ENCODE results near the gene IKZF3.
"Not testable (repeated sequence)": the region's sequence is repeated elsewhere in the genome, so short reads cannot be mapped to it uniquely, and the experiment has no call there.

The IKZF3 gene

DNA sequence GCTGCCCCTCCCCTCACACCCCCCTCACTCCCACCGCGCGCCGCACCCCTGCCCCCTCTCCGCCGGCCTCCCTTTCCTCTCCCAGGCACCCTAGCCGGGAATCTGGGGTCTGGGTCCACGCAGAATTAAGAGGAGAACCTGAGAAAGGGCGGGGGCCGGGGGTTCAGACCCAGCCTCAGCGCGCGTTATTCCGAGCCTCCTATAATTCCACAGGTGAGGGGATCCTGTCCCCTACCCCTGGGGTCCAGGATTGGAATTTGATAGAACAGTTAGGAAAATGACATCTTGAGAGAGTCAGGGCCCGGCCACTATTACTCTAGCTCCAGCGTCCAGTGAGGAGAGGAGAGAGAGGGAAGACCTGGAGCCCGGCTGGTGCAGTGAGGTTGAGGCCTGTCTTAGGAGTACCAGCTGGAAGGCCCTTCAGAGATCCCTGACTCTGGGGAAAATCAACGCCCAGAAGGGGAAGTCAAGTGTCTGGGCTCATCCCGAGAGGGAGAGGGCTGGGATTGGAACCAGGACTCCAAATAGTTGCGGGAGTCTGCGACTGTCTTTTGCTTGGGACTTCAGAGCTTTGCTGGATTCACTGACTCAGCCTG lies 109.1 kb downstream of the IKZF3 start:
- DNase-seq (ENCODE audit: low spot score): no peak

DNA sequence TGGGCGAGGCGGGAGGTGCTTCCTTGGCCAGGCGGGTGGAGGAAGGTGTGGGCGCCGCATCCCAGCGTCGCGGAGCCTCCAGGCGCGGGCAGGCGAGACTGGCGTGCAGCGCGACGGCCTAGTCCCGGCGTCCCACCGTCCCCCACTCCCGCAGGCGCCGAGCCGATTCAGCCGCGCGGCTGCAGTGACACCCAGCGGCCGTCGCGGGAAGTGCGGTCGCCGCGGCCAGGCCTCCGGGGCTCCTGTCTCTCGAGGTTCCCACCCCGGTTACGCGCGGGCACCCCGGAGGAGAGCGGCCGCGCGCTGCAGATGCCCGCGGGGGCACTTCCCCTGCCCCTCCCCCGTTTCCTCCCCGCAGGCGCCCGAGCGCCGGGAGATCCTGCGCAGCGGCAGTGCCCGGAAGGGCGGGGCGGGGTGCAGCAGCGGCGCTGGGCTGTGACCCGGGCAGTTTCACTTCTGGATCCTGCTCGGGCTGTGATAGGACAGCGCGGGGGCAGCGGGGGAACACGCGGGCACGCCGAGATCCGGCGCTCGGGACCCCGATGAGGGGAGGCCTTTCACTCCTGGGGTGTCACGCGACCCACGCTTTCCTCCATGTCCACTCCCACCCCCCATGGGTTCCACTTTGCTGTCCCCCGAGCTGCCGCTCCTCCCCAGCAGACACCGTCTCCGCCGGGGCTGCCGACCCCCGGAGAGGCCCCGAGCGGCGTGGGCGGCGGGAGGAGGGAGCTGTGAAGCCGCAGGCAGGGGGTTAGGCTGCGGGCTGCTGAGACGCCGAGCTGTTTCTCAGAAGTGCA lies 109.8 kb downstream of the IKZF3 start:
- peak; percentile 94 for DNase-seq (ENCODE audit: low spot score)

DNA sequence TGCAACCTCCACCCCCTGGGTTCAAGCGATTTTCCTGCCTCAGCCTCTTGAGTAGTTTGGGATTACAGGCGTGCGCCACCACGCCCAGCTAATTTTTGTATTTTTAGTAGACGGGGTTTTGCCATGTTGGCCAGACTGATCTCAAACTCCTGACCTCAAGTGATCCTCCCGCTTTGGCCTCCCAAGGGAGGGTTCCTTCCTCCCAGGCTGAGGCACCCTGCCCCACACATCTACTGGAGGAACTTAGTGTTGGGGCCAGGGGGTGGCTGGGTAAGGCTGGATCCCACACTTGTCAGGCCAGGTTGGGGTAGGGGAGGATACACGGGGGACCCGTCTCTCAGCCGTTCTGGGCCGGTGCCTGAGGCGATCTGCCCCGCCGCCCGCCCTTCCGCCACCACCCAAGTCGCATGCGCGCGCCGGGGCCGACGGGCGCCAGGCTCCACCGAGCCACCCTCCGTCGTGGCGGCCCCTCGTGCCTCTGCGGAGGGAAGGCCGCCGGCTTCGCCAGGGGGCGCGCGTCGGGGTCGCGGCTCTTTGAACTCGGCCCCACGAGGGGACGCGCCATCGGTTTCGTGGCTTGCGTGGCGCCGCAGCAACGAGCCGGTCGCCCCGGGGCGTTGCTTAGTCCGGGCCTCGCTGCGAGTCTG lies 110.5 kb downstream of the IKZF3 start:
- peak; percentile 24 for DNase-seq (ENCODE audit: low spot score)

DNA sequence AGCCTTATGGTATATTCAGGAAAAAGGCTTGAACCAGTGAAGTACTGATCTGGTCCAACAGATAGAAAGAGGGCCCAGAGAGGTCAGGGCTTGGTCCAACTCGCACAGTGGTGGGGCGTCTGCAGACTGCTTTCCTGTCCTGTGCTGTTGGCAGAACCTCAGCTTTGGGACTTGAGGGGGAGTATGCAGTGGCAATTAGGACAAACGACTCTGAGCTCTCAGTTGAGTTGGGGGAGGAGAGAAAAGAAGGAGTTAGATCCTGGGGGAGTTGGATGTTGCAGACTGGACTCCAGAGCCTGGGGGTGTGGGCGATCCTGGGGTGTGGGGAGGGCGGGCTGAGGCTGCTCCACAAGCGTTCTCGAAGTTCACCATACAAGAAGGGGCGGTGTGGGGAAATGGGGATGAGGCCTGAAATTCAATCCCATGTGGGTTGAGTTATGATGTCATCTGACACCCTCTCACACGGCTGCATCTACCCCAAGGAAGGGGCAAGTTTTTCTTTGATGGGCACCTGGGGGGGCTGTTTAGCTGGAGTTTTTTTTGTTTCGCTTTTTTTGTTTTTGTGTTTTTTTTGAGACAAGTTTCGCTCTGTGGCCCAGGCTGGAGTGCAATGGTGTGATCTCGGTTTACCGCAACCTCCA lies 111.8 kb downstream of the IKZF3 start:
- DNase-seq (ENCODE audit: low spot score): no peak

DNA sequence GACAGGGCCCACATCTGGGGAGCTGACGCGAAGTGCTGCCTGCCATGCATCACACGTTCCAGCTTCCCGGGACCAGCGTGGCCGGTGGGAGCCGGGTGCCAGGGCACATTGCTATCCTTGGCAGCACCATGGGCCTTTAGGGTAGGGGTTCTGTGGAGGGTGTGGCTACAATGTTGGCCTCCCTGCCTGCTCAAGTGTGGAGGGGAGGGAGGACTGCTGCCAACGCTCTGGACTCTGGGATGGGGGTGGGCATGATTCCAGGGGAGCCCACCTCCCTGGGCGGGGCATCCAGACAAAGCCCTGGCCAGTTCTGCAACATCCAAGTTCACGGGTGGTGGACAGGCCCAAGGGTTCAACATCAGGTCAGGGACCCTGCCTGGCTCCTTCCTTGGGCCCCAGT lies 112.5 kb downstream of the IKZF3 start:
- DNase-seq (ENCODE audit: low spot score): no peak

DNA sequence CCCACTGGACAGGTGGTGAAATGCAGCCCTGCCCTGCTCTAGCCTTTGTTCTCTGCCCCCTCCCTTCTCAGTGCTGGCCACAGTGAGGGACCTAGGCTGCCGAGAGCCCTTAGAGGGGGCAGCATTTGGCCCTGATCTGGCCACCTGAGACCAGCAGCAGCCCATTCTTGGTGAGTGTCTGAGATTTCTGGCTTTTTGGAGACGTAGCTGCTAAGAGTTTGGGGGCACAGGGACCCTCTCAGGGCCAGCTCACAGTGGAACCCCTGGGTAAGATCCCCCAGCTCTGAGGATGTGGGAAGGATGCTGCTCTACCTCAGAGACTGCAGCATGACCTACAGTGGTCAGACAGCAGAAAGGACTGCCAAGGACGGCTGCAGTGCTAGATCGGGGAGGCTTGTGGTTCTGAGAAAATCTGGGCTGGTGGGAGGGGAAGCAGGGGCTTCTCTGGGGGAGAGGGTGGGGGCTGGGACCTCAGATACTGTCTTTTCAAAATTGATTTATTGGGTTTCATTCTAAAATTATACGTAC lies 113.0 kb downstream of the IKZF3 start:
- no peak for DNase-seq (ENCODE audit: low spot score)

DNA sequence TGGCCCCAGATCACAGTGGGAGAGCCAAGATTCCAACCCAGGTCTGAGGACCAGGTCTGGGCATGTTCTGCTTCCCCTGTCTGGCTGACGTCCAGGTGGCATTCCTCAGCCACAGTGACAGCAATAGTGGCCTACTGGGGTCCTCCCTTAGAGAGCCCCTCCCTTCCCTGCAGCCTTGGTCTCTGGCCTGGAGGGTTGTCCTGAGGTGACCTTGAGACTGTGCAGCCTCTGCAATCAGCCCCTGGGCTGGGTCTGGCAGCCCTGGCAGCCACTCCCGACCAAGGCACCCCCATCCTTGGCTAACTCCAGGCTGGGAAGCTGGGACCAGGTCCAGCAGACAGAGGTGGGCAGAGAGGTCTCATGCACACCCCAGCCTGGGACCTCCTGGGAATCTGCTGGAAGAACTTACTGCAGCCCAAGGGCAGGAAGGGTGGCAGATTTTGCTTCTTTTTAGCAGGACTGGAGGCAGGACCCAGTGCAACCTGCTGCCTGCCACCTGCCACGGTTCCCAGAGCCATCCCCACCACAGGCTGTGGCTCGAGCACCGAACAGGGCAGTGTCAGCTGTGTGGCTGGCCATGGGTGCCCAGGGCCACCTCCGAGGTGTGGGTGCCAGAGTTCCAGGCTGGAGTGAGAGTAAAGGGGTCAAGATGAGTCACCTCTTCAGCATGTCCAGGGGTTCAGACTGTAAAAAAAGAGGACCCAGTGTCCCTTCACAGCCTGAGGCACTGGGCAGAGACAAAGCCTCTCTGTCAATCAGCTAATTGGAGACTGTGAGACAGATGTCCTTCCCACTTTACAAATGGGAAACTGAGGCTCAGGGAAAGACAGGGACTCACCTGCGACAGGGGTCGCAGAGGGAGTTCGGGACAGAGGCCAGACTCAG lies 113.7 kb downstream of the IKZF3 start:
- DNase-seq (ENCODE audit: low spot score): no peak

DNA sequence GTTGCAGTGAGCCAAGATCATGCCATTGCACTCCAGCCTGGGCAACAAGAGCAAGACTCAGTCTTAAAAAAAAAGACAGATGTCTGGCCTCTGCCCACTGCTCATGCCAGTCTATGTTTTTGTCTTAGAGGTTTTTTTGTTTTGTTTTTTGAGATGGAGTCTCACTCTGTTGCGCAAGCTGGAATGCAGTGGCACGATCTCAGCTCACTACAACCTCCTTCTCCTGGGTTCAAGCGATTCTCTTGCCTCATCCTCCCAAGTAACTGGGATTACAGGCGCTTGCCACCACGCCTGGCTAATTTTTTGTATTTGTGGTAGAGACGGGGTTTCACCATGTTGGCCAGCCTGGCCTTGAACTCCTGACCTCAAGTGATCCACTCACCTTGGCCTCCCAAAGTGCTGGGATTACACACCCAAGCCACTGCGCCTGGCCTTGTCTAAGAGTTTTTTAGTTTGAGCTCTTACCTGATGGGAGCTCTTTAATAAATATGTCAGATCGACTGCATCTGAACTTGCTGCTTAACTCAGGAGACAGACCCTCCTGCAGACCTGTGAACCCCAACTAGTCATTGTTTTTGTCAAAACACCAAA lies 115.6 kb downstream of the IKZF3 start:
- DNase-seq (ENCODE audit: low spot score): not testable (repeated sequence)

DNA sequence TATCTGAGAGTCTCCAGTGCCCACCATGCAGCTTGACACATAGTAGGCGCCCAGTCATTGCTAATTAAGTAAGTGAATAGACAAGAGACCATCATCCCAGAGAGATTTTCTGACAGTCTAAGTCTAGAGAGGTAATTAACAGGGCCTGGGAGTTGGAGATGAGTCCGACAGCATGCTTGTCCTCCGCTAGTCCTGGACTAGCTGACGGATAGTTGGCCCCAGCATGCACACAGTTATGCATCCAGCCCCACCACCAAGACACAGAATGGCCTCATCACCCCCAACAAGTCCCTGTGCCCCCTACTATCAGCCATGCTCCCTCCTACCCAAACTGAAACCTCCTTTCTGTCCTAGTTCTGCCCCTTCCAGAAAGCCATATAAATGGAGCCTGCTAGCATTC lies 116.4 kb downstream of the IKZF3 start:
- no peak for DNase-seq (ENCODE audit: low spot score)

DNA sequence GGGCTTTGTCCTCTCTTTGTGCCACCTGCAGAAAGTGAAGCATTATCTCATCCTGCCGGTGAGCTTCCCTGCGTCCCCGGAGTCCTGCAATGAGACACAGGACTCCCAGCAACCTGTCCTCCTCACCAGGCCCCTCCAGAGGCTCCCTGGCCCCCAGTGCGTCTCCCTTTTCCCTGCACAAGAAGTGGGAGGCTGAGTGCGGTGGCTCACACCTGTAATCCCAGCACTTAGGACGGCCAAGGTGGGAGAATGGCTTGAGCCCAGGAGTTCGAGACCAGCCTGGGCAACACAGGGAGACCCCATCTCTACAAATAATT lies 118.0 kb downstream of the IKZF3 start:
- no peak for DNase-seq (ENCODE audit: low spot score)

DNA sequence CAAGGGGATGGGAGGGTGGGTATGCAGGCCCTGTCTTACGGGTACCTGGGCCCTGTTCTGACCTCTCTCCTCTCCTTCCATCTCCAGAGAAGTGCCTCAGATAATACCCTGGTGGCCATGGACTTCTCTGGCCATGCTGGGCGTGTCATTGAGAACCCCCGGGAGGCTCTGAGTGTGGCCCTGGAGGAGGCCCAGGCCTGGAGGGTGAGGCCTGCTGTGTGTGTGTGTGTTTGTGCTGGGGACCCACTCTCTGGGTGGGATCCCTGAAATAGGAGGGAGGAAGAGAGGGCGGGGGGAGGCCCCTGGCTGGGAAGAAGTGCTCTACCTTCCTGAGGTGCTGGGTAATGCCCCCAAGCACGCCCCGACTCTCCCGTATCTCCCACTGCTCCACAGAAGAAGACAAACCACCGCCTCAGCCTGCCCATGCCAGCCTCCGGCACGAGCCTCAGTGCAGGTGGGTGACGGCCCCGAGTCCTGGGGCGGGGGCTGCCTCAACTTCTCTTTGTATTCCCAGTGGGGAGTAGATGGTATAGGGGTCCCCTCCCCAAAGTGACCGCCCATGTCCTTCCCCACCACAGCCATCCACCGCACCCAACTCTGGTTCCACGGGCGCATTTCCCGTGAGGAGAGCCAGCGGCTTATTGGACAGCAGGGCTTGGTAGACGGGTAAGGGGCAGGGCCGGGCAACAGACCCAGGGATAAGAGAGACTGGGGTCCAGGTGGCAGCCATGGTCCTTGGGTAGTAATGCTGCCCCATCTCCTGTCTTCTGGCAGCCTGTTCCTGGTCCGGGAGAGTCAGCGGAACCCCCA lies 118.6 kb downstream of the IKZF3 start:
- DNase-seq (ENCODE audit: low spot score): no peak

DNA sequence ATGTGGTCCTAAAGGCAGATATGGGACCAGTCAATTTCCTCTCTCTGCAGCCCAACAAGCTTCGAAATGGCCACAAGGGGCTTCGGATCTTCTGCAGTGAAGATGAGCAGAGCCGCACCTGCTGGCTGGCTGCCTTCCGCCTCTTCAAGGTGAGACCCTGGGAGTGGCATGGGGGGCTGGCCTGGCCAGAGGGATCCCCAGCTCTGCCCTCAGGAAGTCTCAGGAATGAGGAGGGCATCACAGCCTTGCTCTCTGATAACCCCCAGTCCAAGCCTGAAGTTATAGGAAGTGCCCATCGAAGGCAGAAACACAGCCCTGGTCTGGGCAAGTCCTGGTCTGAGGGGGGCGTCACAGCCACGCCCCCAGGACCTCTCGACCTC lies 119.3 kb downstream of the IKZF3 start:
- DNase-seq (ENCODE audit: low spot score): no peak

DNA sequence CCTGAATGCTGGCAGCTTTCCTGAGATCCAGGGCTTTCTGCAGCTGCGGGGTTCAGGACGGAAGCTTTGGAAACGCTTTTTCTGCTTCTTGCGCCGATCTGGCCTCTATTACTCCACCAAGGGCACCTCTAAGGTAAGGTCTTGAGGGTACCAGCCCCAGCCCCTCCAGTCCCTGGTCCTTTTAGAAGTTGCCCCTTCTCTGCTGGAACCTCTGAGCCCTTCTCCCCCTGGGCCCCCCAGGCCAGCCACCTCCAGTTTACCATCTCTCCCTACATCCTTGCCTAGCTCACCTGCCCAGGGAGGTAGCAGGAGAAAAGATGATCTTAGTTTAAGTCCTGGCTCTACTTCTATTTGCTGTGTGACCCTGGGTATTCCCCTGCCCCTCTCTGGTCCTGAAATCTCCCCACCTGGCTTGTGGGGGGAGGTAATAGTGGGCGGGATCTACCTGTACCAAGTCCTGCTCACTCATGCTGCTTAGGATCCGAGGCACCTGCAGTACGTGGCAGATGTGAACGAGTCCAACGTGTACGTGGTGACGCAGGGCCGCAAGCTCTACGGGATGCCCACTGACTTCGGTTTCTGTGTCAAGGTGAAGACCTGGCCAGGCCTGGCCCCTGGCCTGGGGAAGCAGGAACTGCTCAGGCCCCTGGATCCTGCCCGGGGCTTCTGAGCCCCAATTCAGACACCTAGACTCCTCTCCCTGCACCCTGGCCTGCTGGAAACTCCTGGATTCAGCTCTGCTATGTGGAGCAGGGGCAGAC lies 119.9 kb downstream of the IKZF3 start:
- no peak for DNase-seq (ENCODE audit: low spot score)

DNA sequence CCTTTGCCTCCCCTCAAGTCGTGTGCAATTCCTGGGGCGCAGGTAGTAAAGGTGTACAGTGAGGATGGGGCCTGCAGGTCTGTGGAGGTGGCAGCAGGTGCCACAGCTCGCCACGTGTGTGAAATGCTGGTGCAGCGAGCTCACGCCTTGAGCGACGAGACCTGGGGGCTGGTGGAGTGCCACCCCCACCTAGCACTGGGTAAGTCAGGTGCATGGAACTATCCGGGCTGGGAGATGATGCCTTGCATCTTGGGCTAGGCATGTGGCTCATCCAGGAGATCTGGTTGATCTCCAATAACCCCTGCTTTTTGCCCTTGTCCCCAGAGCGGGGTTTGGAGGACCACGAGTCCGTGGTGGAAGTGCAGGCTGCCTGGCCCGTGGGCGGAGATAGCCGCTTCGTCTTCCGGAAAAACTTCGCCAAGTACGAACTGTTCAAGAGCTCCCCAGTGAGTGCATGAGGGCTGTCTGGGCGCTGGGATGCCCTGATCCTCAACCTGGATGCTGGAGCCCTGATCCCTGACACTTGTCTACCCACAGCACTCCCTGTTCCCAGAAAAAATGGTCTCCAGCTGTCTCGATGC lies 121.2 kb downstream of the IKZF3 start:
- DNase-seq (ENCODE audit: low spot score): no peak

DNA sequence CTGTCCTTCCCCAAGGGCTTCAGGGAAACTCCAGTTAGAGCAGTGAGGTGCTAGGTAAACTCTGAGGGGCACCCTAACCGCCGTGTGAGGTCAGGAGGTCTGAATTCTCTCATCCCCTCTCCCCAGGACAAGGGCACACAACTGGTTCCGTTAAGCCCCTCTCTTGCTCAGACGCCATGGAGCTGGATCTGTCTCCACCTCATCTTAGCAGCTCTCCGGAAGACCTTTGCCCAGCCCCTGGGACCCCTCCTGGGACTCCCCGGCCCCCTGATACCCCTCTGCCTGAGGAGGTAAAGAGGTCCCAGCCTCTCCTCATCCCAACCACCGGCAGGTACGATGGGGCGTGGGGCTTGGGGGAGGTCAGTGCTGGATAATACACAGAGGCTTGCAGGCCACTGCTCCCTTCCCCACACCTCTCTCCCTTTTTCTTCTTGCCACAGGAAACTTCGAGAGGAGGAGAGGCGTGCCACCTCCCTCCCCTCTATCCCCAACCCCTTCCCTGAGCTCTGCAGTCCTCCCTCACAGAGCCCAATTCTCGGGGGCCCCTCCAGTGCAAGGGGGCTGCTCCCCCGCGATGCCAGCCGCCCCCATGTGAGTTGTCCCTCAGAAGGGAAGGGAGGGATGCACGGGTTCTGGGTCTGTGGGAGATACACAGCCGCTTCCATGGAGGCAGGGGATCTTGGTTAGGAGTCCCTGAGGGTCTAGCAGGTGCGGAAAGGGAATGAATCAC lies 121.8 kb downstream of the IKZF3 start:
- no peak for DNase-seq (ENCODE audit: low spot score)

DNA sequence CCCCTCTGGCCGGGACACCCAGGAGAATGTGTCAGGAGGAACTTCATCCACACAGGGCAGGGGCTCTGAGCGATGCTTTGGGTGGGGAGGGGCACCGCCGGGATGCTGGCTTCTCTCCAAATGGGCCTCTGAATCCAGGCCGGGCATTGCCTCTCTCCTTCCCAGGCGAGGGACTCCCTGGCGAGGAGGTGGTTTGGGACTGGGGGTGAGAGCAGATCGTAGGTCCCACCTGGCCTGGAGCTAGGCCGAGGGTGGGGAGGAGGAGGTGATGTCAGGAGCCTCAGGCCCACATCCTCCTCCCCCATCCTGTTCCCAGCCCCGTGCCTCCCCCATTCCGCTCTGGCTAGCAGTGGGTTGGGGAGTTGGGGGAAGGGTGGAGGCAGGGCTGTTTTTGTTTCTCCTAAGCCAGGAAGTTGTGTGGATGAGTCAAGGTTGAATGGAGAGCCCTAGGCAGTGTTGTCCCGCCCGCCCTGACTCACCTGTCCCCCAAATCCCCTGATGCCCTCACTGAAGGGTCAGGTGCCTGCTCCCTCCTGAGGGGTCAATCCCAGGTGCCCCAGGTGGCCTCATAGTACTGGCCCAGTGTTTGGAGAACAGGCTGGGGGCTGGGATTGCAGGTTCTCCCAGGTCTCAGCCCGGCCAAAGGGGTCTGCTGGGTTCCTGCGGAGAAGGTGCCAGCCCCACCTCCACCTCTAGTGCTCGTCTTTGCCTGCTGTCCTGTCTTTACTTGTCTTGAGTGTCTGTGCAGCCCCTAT lies 123.6 kb downstream of the IKZF3 start:
- DNase-seq (ENCODE audit: low spot score): no peak

DNA sequence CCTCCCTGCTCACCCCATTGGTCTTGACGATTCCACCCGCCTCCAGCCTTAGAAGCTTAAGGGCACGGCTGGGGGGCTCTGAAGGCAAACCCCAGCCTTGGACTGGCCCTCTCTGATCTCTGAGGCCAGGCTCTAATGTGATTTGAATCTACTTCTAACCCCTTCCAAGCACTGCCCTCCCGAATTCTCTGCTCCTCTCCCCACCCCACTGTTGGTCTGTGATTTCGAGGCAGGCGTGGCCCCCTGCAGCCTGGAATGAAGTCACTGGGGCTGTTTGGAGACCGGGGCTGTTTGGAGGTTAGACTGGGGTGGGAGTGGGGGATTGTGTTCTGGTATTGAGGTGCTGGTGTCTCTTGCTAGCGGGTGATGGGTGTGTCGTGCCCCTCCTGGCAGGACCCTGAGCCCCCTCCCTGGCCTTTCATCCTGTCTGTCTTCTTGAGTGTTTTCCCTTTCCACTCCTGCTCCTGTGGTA lies 124.2 kb downstream of the IKZF3 start:
- no peak for DNase-seq (ENCODE audit: low spot score)
